ENCODE data around the gene IMPDH2.

The IMPDH2 gene

GRCh38 chr3:49017971-49018706 lies 11.1 kb downstream of the IMPDH2 start, which contains the start of gene DALRD3 (continued):
- 0 out of 2 replicates have a peak, but pooled peaks have one; percentile 24 for TF ChIP-seq ZNF837 (tag by site-specific recombination; IDR thresholded peaks at IDR 0.05)
- TF ChIP-seq PRDM10 (tag by site-specific recombination; IDR thresholded peaks at IDR 0.05) = peak; percentile 42; the same call in 1 of the 2 replicates
- no peak for TF ChIP-seq ZNF10 (tag by site-specific recombination; IDR thresholded peaks at IDR 0.05)
- TF ChIP-seq ZFP41 (tag by site-specific recombination; IDR thresholded peaks at IDR 0.05; ENCODE audit: borderline replicate concordance) = no peak
- no peak for TF ChIP-seq ZNF174 (tag by site-specific recombination; IDR thresholded peaks at IDR 0.05)

DNA sequence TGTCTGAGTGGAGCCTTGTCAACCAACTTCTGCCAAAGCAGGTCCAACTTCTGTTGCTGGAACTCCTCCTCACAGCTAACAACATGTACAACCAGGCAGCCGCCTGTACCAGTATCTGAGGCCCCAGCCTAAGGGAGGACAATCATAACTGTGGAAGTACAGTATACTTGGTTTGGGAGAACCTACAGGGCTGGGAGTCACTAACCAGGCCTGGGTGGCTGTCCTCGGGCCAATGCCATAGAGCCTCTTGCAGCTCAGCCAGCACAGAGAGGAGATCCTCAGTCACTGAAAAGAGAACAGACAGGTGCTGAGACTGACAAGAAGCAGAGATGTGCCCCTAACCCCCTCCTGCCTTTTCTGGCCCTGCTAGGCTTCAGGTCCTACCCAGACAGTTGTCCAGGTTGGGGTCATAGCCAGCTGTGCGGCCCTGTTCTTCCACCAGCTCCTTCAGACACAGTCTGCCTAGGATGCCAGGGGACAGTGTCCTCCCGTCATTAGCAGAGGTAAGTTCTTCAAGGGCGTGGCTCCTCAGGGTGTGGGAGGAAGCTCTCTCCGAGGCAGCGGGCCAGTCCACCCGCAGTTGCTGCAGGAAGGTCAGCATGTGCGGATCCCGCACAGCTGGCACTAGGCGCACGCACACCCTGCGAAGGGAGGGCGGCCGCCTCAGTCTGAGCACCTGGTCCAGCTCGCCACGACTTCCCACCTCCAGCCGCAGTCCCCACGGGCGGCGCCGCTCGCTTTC lies 11.8 kb downstream of the IMPDH2 start:
- Histone ChIP-seq H3K27ac (ENCODE audit: extremely low read depth, low read depth, low read length) (peak overlapping the region; percentile 47; the same call in 1 of the 2 replicates), H3K4me1 (ENCODE audit: control insufficient read depth, insufficient read depth, low read length) (no peaks in the 10 kb centered on the region), H3K36me3 (ENCODE audit: control insufficient read depth in 2 of 2, insufficient read depth in 1 of 2, low read length in 2 of 2) (peaks cover 0 to 46% of the 10 kb centered on the region in 2 experiments; a peak in 1 of 3 replicates), H3K9me3 (ENCODE audit: control insufficient read depth, insufficient read depth, low read depth, low read length) (no peaks in the 10 kb centered on the region), H3K4me3 (ENCODE audit: low read depth, low read length) (peak overlapping the region; percentile 80)
- POLR2A ChIA-PET = interaction anchor here (1.2 to 10.4 kb wide), 7 partner anchors 10 to 300 kb away, joined by 3 to 141 read pairs (median 6); partner anchors contain the start of genes IMPDH2, IP6K2, P4HTM and QRICH1
- CTCF ChIA-PET = interaction anchor here (0.6 to 1.5 kb wide), 5 partner anchors 9 to 458 kb away, joined by 3 to 8 read pairs (median 3); no protein-coding TSS in a partner anchor
- TF ChIP-seq ZSCAN4 (tag by site-specific recombination; IDR thresholded peaks at IDR 0.05) = peak; percentile 63
- TF ChIP-seq ZNF843 (tag by site-specific recombination; IDR thresholded peaks at IDR 0.05) = no peak
- TF ChIP-seq, protein P1, sequence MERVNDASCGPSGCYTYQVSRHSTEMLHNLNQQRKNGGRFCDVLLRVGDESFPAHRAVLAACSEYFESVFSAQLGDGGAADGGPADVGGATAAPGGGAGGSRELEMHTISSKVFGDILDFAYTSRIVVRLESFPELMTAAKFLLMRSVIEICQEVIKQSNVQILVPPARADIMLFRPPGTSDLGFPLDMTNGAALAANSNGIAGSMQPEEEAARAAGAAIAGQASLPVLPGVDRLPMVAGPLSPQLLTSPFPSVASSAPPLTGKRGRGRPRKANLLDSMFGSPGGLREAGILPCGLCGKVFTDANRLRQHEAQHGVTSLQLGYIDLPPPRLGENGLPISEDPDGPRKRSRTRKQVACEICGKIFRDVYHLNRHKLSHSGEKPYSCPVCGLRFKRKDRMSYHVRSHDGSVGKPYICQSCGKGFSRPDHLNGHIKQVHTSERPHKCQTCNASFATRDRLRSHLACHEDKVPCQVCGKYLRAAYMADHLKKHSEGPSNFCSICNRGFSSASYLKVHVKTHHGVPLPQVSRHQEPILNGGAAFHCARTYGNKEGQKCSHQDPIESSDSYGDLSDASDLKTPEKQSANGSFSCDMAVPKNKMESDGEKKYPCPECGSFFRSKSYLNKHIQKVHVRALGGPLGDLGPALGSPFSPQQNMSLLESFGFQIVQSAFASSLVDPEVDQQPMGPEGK (tag by site-specific recombination; IDR thresholded peaks at IDR 0.05) = no peak
- TF ChIP-seq, protein P2, sequence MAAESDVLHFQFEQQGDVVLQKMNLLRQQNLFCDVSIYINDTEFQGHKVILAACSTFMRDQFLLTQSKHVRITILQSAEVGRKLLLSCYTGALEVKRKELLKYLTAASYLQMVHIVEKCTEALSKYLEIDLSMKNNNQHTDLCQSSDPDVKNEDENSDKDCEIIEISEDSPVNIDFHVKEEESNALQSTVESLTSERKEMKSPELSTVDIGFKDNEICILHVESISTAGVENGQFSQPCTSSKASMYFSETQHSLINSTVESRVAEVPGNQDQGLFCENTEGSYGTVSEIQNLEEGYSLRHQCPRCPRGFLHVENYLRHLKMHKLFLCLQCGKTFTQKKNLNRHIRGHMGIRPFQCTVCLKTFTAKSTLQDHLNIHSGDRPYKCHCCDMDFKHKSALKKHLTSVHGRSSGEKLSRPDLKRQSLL (tag by site-specific recombination; IDR thresholded peaks at IDR 0.05) = no peak
- no peak for TF ChIP-seq ZNF654 (tag by site-specific recombination; IDR thresholded peaks at IDR 0.05; ENCODE audit: low read depth)
- no peak for TF ChIP-seq PBX3 (CRISPR knock-in tag; IDR thresholded peaks at IDR 0.05)
- TF ChIP-seq ZNF707 (tag by site-specific recombination; IDR thresholded peaks at IDR 0.05) = no peak
- TF ChIP-seq, protein P3, sequence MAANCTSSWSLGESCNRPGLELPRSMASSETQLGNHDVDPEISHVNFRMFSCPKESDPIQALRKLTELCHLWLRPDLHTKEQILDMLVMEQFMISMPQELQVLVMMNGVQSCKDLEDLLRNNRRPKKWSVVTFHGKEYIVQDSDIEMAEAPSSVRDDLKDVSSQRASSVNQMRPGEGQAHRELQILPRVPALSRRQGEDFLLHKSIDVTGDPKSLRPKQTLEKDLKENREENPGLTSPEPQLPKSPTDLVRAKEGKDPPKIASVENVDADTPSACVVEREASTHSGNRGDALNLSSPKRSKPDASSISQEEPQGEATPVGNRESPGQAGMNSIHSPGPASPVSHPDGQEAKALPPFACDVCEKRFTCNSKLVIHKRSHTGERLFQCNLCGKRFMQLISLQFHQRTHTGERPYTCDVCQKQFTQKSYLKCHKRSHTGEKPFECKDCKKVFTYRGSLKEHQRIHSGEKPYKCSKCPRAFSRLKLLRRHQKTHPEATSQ (tag by site-specific recombination; IDR thresholded peaks at IDR 0.05) = no peak
- no peak for TF ChIP-seq ZNF214 (tag by site-specific recombination; IDR thresholded peaks at IDR 0.05; ENCODE audit: borderline replicate concordance)
- TF ChIP-seq, protein P4, sequence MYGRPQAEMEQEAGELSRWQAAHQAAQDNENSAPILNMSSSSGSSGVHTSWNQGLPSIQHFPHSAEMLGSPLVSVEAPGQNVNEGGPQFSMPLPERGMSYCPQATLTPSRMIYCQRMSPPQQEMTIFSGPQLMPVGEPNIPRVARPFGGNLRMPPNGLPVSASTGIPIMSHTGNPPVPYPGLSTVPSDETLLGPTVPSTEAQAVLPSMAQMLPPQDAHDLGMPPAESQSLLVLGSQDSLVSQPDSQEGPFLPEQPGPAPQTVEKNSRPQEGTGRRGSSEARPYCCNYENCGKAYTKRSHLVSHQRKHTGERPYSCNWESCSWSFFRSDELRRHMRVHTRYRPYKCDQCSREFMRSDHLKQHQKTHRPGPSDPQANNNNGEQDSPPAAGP (tag by site-specific recombination; IDR thresholded peaks at IDR 0.05) = no peak
- TF ChIP-seq ZNF366 (tag by site-specific recombination; conservative IDR thresholded peaks at IDR 0.05) = no peak
- peak; percentile 74 for TF ChIP-seq ZNF133 (tag by site-specific recombination; IDR thresholded peaks at IDR 0.05)
- no peak for TF ChIP-seq ZNF140 (tag by site-specific recombination; IDR thresholded peaks at IDR 0.05)
- TF ChIP-seq ZBTB48 (tag by site-specific recombination; IDR thresholded peaks at IDR 0.05) = no peak

Measured in HEK293 (cell line).